NCI-H2029 treated with DMSO at 0.1 percent for 48 hours (cell line): ENCODE results near the gene AGPAT2.
"Not testable (repeated sequence)": the region's sequence is repeated elsewhere in the genome, so short reads cannot be mapped to it uniquely, and the experiment has no call there.

Experiments used
- DNase-seq: peaks from one replicate; lab custom pipeline; 2025; lab: John Stamatoyannopoulos, UW

AGPAT2 gene

DNA sequence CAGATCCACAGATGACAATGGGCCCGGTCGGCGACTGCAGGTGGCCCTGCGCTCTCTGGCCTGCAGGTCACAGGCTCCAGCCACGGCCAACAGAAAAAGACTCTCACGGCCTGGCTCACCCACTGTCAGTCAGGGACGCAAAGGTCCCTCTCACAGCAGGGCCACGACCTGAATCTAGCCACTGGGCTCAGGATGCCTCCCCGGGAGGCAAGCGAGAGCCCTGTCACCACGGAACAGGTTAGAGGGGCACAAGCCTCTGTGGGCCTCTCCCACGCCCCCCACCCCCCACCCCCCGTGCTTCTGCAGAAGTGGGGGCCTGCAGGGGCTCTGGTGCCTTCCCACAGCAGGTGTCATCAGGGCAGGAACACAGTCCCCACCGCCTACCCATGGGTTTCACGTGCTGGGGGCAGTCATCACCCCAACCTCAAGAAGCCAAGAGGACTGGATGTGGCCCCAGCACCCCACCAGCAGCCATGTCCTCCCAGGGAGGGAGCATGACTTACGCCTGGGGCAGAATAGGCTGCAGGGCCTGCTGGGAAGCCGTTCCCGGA is 41.8 kb downstream of the AGPAT2 start:
- no peak for DNase-seq

DNA sequence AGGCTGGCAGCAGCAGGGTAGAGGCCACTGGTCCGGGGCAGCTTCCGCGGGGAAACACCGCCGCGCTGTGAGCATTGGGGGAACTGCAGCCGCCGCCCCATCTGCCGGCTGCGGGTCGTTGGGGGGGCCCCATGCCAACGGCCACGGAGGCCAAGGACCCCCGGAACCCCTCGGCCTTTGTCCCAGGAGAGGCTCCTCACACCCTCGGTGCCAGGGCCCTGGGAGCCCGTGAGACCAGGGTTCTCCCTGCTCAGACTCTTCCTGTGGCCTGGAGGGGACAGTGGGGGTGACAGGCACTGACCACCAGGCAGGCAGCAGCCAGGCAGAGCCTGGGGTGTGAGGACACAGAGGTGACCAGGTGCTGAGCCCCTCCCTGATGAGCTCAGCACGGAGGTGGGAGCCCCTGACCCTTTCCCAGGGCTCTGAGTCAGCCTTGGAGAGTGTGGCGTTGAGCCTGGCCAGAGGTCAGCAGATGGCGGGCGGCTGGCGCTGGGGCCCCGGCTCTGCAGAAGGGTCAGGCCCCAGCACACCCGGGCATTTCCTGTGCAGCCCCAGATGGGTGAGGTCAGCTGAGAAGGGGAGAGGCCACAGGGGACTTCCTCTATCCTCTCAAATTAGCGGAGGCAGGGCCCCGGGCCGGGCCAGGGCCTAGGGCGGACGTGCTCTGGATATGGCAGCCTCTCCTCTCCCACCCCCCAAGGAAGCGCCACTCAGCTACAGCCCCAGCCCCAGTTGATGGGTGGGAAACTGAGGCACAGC is 42.5 kb downstream of the AGPAT2 start:
- DNase-seq: no peak

DNA sequence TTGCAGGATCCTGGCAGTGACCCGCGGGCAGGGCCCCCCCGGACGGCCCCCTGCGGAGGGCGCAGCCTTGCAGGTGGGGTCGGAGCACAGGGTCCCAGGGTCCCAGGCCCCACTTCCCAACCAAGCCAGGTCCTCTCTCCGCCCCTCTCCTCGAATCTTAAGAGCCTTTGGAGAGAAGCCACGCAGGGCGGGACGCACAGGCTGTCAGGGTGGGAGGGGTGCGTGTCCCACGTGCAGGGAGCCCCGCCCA is 43.0 kb downstream of the AGPAT2 start:
- no peak for DNase-seq

DNA sequence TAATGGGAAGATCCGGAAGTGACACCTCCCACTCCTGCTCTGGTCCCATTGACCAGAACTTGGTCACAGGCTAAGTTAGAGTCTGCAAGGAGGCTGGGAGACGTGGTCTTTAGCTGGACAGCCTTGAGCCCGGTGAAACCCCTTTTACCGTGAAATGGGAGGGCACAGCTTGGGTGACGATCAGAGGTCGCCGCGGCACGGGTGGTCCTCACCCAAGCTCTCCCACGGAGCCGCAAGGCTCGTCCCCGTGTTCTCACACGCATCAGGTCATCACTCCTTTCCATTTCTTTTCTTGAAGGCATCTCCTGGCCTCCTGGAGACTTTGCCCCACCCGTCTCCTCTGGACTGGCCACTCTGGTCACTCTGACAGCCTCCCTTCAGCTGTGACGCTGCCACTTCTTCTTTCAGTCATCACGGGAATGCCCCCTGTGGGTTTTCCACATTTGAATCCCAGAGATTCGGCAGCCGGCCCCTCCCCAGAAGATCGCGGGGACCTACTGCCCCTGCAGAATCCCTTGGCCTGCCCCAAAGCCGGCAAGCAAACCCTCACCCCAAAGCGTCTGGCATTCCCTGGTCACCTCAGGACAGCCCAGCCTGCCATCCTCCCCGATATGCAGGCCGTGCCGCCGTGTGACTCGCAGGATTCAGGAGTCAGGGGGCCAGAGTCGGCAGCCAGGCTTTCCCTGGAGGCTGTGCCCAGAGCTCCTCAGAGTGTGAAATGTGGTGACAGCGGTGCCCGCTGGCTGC is 43.5 kb downstream of the AGPAT2 start:
- DNase-seq: no peak

DNA sequence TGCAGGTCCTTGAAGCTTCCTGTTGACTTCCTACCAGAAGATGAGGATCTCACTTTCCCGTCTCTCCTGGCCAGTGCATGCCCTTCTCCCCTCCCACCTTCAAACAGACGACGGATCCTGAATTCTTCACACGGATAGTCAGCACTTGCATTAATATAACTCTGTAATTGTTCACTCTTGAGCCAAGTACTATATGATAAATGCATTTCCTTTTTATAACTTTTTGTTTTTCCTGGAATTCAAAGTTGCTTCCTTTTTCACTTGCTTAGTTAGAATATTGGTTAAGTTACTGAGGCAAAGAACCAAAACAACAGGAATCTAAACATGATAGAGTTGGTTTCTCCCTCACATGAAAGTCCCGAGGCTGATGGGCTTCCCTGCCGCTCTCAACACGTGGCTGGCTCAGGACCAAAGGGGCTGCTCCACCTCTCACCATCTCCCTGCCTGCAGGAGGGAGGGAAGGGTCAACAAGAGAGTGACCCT is 44.8 kb downstream of the AGPAT2 start:
- no peak for DNase-seq

DNA sequence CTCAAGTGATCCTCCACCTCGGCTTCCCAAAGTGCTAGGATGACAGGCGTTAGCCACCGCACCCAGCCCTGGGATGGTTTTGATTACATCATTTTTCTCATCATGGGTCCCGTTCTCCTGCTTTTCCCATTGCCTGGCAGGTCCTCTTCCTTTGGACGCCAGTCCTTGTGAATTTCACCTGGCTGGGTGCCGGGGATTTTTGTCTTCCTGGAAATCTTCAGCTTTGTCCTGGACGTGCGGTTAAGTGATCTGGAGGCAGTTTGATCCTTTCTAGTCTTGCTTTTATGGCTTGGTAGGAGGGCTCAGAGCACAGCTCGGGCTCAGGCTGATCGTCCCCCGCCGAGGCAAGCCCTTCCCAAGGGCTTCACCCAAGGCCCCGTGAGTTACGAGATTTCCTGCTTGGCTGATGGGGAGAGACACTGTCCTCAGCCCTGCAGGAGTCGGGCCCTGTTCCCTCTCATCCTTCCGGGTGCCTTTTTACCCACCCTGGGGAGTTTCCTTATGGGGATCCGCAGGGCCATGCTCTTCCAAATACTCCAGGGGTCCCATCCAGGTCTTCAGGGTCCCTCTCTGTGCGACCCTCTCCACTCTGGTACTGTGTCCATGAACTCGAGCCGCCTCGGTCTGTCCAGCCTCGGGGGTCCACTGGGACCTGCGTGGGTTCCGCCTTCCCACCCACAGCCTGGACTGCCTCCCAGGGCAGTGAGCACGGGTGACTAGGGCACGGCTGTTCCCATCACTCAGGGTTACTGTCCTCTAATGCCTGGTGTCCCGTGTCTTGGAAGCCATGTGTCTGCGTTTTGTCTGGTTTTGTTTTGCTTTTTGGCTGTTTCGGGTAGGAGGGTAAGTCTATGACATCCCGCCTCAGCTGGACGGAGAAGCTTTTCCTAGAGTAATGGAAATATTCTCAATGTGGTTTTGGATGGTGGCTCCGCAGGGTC is 46.8 kb downstream of the AGPAT2 start:
- no peak for DNase-seq

DNA sequence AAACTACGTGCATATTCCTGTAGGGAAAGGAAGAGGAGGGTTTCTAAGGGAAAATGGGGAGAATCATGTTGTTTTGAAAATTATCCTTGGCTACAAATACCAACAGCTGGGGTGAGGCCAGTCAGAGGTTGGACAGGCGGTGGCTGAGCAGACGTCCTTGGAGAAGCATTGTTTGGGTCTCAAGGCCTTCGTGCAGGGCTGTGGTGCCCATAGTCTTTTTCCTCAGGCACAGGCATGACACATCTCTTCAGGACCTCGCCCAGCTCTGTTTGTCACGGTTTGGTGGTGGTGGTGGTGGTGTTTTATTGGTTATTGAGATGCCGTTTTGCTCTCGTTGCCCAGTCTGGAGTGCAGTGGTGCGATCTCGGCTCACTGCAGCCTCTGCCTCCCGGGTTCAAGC is 52.4 kb downstream of the AGPAT2 start:
- no peak for DNase-seq

DNA sequence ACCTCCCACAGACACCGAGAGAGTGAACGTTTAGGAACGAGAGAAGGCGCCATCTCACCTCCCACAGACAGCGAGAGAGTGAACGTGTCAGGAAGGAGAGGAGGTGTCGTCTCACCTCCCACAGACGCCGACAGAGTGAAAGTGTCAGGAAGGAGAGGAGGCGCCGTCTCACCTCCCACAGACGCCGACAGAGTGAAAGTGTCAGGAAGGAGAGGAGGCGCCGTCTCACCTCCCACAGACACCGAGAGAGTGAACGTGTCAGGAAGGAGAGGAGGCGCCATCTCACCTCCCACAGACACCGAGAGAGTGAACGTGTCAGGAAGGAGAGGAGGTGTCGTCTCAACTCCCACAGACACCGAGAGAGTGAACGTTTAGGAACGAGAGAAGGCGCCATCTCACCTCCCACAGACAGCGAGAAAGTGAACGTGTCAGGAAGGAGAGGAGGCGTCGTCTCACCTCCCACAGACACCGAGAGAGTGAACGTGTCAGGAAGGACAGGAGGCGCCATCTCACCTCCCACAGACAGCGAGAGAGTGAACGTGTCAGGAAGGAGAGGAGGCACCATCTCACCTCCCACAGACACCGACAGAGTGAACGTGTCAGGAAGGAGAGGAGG is 54.7 kb downstream of the AGPAT2 start:
- not testable (repeated sequence) for DNase-seq

DNA sequence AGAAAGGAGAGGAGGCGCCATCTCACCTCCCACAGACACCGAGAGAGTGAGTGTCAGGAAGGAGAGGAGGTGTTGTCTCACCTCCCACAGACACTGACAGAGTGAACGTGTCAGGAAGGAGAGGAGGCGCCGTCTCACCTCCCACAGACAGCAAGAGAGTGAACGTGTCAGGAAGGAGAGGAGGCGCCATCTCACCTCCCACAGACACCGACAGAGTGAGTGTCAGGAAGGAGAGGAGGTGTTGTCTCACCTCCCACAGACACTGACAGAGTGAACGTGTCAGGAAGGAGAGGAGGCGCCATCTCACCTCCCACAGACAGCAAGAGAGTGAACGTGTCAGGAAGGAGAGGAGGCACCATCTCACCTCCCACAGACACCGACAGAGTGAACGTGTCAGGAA is 55.2 kb downstream of the AGPAT2 start:
- DNase-seq: not testable (repeated sequence)

DNA sequence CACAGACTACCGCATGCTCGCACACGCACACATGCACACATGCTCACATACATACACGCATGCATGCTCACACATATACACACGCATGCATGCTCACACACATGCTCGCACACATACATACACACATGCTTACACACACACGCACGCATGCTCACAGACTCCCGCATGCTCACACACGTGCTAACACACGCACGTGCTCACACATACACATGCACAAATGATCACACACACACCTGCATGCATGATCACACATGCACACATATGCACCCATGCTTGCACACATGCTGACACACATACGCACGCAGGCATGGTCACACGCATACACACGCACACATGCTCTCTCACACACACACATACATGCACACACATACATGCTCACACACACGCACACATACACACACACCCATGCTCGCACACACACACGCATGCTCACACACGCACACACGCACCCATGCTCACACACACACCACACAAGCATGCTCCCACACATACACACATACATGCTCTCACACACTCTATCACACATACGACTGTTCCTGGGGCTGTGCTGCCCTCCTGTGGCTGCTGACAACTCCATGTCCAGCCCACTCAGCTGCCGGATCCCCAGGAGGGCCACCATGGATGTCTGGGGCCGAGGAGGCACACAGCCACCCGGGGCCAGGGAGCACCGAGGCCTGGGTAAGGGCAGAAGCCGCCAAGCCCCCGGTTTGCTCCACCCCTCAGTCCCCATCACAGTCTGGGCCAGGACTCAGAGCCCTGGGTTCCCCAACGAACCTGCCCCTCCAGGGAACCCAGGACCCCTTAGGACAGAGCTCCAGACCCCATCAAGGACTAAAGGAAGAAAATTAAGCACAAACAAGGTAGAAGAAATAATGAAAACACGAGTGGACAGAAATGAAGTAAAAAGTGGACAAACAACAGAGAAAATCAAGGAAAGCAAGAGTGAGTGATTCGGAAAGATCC is 55.9 kb downstream of the AGPAT2 start:
- peak; percentile 30 for DNase-seq

DNA sequence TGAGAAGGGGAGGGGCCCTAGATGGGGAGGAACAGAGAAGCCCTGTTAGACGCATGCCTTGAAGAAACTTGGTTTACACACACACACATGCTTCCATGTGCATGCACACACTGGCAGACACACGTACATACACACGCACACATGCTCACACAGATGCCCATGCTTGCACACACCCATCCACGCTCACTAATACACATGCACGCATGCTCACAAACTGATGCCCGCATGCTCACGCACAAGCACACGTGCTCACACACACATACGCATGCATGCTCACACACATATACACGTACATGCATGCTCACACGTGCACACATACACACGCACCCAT is 56.6 kb downstream of the AGPAT2 start:
- no peak for DNase-seq

DNA sequence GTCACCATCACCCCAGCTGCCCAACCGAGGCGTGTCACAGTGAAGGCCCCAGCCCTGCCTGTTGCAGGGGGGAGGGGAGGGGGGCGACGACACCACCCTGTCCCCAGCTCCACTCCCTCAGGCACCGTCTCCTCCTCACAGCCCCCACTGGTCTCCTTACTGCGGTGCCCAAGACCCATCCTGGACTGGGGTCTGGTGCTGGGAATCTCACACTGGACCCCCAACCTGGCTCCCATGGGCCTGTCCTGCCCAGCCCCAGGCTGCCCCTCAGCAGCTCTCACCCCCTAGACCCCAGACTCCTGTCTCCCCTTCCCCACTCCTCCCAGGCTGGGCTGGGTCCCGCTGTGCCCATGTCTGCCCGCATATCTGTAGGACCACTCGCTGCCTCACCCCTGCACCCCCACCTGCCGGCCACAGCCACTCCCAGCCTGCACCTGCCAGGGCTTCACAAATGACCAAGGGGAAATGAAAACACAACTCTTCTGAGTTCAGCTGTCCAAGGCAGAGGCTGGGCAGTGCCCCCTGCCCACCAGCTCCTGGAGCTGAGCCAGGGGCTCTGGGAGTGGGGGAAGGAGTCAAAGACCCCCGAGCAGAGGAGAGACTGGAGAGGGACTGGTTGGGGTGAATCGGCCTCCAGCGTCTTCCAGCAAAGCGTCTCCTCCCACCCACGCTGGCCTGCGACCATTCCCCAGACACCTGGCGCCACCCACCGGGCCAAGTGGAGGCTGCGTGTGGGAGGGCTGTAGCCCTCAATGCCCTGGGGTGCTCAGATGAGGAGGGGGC is 57.2 kb downstream of the AGPAT2 start:
- no peak for DNase-seq

DNA sequence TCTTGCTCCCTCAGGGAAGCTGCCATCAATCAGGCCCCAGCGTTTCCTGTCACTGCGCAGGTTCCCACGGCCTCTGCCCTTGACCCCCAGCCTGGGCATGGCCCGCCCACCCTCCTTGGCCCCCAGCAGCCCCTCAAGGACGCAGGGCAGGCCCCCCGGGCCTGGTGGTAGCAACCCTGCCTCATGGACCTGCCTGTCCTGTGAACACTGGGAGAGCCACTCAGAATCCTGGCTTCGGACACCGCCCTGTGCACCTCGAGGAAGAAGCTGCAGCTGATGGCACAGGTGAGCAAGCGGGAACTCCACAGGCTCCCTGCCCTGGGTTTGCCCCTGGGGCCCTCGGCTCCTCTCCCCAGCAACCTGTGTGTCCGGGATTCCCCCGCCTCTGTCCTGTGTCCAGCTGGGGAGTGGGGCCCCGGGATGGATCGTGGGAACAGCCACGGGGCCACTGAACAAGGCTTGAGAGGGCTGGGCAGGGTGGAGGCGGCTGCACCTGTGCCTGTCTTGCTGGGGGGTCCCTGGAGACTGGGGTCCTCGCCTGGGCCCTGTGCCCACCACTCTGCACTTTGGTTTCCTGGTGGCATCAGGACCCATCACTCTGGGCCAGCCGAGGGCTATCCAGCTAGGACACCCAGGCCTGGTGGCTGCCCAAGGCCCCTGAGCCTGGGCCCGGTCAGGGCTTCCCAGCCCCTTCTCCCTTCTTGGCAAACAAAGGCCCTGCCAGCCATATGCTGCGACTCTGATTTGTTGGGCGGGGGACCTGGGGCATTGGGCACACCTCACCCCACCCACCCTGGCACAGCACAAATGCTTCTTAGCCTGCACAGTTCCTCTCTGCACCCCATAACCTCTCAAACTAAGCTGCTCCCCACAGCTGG is 58.0 kb downstream of the AGPAT2 start:
- no peak for DNase-seq

DNA sequence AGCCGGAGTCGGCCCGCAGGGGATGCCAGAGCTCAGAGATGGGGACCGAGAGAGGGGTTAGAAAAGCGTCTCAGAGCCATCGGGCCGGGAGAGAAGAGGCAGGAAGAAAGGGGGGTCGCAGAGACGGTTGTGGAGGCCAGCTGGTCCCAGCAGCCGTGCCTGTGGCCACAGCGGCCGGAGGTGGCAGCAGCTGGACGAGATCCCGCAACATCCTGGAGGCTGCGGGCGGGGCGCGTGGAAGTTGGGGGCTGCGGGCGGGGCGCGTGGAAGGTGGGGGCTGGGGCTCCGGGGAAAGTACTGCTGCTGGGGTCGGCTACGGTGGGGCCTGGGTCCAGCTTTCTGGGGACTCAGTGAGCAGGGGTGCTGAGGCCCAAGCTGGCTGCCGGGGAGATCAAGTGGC is 59.0 kb downstream of the AGPAT2 start:
- DNase-seq: no peak

DNA sequence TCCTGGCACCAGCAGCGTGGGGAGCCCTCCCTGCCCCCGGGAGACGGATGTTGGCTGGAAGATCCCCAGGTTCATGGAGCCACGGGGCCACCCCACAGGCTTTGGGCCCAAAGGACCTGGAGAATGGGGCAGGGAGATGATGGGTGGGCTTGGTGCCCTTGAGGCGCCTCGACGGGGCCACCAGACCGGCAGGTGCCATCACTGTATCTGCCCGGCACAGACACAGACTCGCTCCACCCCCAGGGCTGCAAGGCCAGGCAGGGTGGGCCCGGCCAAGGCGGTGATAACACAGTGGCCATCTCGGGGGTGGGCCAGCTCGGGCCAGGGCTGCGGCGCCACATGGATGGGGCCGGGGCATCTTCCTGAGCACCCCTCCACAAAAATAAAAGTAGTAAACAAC is 59.6 kb downstream of the AGPAT2 start:
- DNase-seq: no peak

DNA sequence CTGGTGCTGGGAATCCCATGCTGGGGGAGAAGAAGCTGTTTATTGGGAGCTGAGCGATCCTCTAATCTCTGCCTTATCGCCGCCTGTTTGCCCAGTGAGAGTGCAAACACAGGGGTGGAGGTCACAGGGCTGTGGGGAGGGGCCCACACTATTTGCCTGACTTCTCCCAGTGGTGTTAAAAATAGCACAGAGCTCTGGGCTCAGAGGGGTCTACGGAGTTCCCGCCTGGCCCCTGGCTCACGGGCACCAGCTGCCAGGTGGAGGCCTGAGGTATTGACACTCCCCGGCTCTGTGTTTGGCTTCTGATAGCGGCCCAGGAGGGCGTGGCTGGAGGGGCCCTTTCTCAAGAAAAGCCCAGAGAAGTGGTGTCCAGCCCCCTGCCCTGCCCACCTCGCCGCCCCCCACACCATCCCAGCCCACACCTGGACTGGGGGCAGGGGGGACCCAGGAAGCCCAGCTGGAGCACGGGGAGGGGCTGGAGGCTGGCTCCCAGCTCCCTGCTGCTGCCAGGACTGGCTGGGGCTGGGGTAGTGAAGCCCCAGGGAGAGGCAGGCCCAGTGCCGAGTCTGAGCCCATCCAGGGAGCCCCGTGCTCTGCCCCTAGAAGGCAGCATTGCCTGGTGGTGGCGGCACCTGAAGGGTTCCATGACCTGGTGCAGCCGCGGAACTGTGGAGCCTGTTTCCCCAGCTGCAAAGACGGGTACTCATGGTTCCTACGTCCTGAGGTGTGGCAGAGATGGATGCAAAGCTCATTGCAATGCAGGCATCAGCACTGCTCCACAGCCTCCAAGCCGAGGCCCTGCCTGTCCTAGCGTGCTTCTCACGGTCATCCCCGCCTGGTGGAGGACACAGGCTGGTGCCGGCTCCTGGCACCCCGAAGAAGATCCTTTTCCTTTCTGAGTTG is 60.3 kb downstream of the AGPAT2 start:
- no peak for DNase-seq

DNA sequence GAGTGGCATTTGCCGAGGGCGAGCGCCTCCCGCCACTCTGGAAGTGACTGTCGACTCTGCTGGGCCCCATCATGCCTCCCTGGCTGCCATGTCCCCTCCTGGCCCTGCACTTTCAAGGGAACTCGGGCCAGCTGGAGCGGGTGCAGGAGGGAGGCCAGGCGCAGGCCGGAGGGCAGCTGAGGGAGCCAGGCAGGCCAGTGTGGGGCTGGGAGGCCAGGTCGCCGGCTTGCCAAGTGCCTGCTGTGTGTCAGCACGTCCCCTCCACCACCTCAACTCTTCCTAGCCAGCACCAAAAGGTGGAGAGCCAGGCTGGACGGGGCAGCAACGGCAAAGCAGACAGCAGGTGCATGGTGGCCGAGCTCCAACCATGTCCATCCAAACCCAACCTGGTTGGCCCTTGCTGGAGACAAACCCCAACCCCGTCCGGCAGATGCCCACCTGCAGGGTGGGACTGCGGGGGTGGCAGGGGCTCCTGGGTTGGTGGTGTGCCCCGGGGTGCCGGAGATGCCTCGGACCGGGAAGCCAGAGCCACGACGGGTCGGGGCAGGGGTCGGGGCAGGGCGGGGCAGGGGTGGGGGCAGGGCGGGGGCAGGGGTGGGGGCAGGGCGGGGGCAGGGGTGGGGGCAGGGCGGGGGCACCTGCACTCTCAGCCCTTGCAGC is 61.1 kb downstream of the AGPAT2 start:
- no peak for DNase-seq
